KOPT-K1 (cell line): ENCODE measurements around the gene HIBCH.
"Not testable (repeated sequence)": the region's sequence is repeated elsewhere in the genome, so short reads cannot be mapped to it uniquely, and the experiment has no call there.

Experiments
- H3K27ac ChIP-seq: fragments of 200-600 bp; sonication (generic); 2 replicates; pipeline ENCODE4 v1.5.1; 2016; ENCODE audit warnings: antibody characterized with exemption, mild to moderate bottlenecking, low read depth, low read length; ENCODE audit not compliant: poor library complexity, severe bottlenecking
- H3K36me3 ChIP-seq: fragments of 200-600 bp; sonication (generic); 2 replicates; pipeline ENCODE4 v1.5.1; 2017; ENCODE audit warnings: antibody characterized with exemption, mild to moderate bottlenecking, low read length, moderate library complexity; ENCODE audit not compliant: insufficient read depth
- H3K9me3 ChIP-seq: fragments of 200-600 bp; sonication (generic); 2 replicates; pipeline ENCODE4 v1.5.1; 2017; ENCODE audit warnings: antibody characterized with exemption, low read length, mild to moderate bottlenecking; ENCODE audit not compliant: insufficient read depth, poor library complexity, severe bottlenecking

Gene HIBCH, protein sequence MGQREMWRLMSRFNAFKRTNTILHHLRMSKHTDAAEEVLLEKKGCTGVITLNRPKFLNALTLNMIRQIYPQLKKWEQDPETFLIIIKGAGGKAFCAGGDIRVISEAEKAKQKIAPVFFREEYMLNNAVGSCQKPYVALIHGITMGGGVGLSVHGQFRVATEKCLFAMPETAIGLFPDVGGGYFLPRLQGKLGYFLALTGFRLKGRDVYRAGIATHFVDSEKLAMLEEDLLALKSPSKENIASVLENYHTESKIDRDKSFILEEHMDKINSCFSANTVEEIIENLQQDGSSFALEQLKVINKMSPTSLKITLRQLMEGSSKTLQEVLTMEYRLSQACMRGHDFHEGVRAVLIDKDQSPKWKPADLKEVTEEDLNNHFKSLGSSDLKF

DNA sequence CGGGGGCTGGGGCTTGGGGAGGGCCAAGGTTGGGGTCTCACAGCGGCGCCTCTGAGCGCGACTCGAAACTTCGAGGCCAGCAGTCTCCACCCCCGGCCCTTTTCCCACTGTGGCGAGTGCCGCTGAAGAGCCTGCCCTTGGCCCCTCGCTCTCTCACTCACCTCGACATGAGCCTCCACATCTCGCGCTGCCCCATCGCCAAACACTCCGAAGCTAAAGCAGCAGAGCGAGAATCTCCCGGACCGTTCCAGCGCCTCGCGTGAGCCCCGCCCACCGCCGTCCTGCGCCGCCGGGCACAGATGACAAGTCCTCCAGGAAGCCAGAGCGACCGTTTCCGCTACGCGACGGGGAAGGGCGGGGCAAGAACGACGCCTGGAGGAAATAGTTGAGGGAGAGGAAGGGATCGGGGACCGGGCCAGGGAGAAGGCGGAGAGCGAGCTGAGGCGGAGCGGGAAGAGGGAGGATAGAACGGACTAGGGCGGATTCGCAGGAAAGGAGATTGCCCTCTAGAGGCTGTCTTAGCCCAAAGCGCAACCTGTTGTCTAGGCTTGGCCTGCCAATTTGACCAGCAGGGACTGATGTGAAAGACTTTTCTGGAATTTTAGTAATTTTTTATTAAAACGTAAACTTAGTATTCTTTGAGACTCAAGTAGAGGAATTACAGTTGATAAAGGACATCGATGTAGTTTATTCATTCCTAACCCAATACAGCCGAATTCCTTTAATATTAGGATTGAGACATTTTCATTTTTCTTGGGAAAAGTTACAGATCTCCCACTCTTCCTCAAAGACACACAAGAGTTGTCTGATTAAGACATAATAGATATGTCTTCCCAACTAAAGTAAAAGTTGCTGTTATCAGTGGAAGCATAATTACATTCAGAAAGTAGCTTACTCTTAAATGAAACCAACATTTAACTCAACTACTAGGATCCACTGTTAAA is at the start of gene HIBCH:
Gene HIBCH, minus strand, starts transcription at position 272 of the 944 bp plus-strand sequence. Its CDS starts 76 bp downstream, at position 196.
- Histone ChIP-seq H3K9me3 (no peaks in the 10 kb centered on the region), H3K36me3 (no peaks in the 10 kb centered on the region), H3K27ac (peak within 1 kb of the TSS; percentile 57)

DNA sequence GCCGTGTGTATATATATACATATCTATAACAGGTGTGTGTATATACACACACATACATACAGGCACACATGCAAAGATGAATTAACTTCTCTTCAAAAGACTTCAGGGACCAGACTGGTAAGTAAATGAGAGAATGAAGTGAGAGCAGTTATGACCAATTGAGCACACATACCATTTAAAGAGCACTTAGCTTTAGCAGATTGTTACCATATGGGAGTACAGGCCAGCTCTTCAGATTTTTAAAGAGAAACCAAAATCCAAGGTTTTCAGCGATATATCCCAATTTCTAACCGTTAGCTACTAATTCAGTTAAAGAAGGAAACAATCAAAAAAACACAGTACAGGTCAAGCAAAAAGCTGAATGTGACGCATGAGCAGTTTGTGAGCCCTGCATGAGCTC is 47.5 kb upstream of the HIBCH start:
- Histone ChIP-seq H3K36me3 (no peaks in the 10 kb centered on the region), H3K9me3 (no peaks in the 10 kb centered on the region), H3K27ac (no peak overlapping the region)

DNA sequence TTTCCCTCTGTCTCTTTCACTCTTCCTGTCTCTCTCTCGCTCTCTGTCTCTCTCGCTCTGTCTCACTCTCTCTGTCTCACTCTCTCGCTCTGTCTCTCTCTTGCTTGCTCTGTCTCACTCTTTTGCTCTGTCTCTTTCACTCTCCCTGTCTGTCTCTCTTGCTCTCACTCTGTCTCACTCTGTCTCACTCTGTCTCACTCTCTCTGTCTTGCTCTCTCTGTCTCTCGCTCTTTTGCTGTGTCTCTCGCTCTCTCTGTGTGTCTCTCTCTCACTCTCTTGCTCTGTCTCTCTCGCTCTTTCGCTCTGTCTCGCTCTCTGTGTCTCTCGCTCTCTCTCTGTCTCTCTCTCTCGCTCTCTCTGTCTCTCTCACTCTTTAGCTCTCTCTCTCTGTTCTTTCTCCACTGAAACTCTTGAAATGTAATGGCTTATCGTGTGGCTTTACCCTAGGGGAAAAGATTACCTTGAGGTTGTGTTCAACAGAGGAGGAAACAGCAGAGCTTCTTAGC is 46.7 kb upstream of the HIBCH start:
- H3K27ac ChIP-seq: no peak overlapping the region
- no peaks in the 10 kb centered on the region for H3K9me3 ChIP-seq
- no peaks in the 10 kb centered on the region for H3K36me3 ChIP-seq

DNA sequence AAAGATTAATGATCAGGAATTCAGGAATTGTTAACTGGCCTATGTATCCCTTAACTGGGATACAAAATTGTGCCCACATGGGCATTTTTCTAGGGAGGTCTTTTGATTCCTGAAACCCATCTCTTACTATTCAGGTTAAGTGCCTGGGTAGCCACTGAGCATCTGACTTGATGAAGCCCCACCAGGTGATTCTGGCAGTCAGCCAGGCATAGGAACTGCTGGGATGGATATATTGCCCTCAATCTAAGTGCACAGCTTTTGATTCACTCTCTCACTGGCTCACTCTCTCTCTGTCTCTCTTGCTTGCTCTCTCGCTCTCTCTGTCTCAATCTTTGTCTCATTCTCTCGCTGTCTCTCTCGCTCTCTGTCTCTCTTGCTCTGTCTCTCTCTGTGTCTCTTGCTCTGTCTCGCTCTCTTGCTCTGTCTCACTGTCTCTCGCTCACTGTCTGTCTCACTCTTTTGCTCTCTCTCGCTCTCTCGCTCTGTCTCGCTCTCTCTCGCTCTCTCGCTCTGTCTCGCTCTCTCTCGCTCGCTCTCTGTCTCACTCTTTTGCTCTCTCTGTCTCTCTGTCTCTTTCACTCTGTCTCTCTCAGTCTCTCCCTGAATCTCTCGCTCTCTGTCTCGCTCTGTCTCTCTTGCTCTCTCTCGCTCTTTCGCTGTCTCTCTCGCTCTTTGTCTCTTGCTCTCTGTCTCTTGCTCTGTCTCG is 46.0 kb upstream of the HIBCH start:
- H3K36me3 ChIP-seq: no peaks in the 10 kb centered on the region

DNA sequence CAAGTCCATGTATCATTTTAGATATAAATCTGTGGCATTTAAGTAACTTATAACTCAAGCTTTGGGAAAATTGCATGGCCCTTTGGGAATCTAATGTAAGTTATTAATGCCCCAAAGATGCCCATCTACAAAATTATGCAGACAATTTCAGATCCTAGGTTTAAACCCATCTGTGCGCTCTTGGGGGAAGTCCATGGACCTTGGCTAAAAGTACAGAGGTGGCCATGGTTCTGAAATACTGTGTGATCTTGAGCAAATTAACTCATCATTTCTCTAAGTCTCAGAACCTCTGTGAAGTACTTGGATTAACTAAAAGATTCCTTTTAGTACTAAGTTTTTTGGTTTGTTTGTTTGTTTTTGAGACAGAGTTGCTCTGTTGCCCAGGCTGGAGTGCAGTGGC is 43.3 kb upstream of the HIBCH start:
- Histone ChIP-seq H3K9me3 (no peaks in the 10 kb centered on the region), H3K27ac (no peak overlapping the region), H3K36me3 (no peaks in the 10 kb centered on the region)

More for the DNA sequence above, 46.0 kb upstream of the HIBCH start:
- H3K9me3 ChIP-seq: no peaks in the 10 kb centered on the region
- H3K27ac ChIP-seq: no peak overlapping the region

DNA sequence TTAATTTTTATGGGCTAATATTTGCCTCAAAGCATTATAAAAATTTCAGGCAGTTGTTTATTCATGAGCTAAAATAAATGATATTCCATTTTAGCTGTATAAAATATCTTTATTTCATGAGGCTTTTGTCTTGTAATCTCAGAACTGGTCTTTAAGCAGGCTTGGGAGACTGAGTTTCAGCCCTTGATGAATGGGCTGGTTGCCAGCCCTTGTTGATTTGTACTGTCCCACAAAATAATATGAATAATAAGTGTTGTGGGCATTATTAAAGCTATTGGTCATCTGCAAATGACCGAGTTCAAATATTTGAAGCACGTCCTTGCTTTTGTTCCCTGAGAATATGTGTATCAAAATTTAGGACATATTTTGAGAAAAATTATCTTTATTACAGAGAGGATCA is 41.9 kb upstream of the HIBCH start:
- no peaks in the 10 kb centered on the region for H3K9me3 ChIP-seq
- H3K36me3 ChIP-seq: no peaks in the 10 kb centered on the region
- no peak overlapping the region for H3K27ac ChIP-seq

DNA sequence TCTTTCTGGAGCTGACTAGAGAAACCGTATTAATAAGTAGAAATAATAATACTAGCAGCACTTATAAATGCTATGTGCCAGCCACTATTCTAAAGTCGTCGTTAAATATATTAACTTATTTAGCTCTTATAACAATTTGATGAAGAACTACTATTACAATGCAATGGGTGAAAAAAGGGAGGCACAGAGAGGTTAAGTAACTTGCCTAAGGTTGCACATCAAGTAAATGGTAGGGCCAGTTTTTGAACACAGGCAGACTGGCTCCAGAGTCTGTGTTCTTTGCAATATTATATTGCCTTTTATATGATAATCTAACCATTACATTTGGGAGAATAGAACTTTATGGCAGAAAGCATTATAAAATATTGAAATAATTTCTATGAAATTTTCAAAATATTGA is 41.3 kb upstream of the HIBCH start:
- H3K36me3 ChIP-seq: no peaks in the 10 kb centered on the region
- no peak overlapping the region for H3K27ac ChIP-seq
- no peaks in the 10 kb centered on the region for H3K9me3 ChIP-seq

DNA sequence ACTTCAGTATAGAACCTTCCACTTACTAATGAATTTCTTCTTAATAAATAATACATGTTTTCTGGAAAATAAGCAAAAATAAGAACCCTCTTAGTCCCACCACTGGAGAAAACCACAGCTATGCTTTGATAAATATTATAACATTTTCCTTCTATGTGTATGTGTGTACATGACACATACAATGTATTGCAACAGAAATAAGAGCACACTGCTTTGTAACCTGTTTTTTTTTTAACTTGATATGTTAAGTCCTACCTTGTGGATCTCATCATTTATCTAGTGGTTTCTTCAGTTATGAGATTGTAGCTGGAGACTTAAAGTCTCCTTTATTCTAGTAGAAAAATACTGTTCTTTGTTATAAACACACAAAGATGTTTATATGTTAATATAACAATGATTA is 40.9 kb upstream of the HIBCH start:
- Histone ChIP-seq H3K9me3 (no peaks in the 10 kb centered on the region), H3K36me3 (no peaks in the 10 kb centered on the region), H3K27ac (peak overlapping the region; percentile 73)

DNA sequence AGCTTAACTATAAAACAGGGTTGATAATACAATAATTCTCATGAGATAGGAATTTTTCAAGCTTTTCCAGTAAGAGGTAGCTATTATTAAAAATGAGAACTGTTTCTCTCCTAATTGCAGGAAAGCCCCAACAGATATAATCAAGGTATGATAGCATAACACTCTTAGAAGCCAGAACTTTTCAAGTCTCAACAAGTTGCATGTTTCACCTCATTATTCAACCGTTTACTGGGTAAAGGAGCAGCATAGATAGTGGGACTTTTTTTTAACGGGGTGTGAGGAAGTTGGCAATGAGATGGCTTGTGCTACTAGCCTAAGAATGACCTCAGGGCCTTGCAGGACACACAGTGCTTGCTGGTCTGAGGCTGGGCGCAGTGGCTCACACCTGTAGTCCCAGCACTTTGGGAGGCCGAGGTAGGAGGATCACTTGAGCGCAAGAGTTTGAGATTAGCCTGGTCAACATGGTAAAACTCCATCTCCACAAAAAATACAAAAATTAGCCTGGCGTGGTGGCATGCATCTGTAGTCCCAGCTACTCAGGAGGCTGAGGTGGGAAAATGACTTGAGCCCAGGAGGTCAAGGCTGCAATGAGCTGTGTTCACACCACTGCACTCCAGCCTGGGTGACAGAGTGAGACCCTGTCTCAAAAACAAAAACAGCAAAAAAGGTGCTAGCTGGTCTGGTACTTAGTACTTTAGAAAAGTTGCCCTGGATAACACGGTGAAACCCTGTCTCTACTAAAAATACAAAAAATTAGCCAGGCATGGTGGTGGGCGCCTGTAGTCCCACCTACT is 39.2 kb upstream of the HIBCH start:
- H3K27ac ChIP-seq, H3K36me3 ChIP-seq, H3K9me3 ChIP-seq: not testable (repeated sequence)

DNA sequence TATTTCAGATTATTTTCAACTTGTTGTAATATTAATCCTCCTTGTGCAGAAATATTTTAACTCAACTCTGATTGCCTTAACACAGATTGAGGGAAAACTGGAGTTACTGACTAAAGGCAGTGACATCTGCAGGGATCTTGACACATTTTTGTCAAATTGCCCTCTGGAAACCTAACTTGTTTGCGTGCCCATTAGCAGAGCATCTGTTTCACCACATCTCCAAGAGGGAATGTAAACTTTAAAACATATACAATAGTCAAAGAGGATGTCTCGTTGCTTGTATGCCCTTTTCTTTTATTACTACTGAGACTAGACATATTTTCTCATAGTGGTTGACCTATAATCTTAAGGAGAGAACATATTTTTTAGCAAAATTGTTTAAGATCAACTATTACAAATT is 38.0 kb upstream of the HIBCH start:
- H3K27ac ChIP-seq: no peak overlapping the region
- H3K9me3 ChIP-seq: no peaks in the 10 kb centered on the region

DNA sequence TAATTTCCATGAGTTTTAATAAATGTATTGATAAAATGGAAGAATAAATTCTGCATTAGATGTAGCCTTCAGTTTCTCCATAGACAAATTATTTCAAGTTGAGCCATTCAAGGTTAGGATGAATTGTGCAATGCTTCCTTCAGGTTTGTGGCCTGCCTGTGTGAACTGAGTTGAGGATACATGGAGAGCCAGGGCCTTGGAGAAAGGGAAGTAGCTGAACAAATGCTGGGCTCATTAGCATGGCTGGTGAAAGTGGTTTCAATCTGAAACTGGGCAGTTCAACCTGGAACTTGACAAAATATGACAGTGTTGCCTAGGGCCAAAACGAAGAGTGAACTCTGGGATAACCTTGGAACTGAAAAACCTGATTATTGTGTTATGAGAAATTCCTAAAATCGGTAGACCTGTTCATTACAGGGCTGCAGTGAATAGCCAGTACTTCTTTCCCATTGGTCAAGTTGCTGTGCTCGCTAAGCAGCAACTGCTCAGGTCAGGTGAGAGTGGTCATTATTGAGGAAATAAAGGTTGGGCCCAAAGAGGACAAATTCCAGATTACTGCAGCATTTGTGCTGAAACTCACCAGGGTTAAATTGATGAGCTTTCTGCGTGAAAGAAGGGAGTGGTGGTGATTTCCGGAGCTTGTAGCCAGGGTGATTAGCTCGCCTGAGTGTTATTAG is 36.5 kb upstream of the HIBCH start:
- no peak overlapping the region for H3K27ac ChIP-seq
- no peaks in the 10 kb centered on the region for H3K36me3 ChIP-seq
- no peaks in the 10 kb centered on the region for H3K9me3 ChIP-seq

More for the DNA sequence above, 38.0 kb upstream of the HIBCH start:
- H3K36me3 ChIP-seq: no peaks in the 10 kb centered on the region

DNA sequence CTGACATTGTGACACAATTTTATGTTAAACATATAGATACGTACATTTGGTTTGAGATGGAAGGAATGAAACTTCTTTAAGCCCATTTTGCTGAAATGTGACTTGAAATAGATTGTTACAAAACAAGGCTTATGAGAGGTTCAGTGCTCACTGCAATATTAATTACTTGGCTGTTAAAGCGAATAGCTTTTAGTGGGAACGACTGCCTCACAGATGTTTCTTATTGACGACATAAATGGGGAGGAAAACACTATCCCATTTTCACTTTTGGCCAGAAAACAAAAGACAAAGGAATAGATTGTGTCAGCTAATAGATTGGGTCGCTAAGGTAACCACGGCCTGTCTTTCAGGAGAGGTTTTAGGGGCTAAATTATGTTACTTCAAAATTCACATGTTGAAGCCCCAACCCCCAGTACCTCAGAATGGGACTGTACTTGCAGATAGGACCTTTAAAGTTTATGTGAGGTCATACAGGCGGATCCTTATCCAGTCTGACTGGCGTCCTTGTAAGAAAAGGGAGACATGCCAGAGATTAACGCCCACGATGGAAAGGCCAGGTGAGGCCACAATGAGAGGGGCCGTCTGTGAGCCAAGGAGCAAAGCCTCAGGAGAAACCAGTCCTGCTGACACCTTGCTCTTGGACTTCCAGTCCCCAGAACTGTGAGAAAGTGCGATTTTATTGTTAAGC is 34.5 kb upstream of the HIBCH start:
- no peaks in the 10 kb centered on the region for H3K36me3 ChIP-seq
- no peak overlapping the region for H3K27ac ChIP-seq
- no peaks in the 10 kb centered on the region for H3K9me3 ChIP-seq

DNA sequence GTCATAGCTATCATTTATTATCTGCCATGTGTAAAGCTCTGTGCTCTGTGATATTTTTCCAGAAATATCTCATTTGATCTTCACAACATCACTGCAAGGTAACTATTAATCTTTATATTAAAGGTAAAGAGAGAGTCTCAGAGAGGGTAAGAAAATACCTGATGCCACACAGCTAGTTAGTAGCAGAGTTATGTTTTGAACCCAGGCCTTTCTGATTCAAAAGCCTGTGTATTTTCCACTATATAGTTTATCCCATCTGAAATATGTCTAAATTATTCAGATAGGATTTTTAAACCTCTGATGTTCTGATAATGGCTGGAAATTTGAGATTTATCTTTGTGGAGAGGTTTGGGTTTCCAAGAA is 33.9 kb upstream of the HIBCH start:
- Histone ChIP-seq H3K36me3 (no peaks in the 10 kb centered on the region), H3K27ac (no peak overlapping the region), H3K9me3 (no peaks in the 10 kb centered on the region)
